Measurements from ENCODE around the gene IGFBP3.

The IGFBP3 gene

DNA sequence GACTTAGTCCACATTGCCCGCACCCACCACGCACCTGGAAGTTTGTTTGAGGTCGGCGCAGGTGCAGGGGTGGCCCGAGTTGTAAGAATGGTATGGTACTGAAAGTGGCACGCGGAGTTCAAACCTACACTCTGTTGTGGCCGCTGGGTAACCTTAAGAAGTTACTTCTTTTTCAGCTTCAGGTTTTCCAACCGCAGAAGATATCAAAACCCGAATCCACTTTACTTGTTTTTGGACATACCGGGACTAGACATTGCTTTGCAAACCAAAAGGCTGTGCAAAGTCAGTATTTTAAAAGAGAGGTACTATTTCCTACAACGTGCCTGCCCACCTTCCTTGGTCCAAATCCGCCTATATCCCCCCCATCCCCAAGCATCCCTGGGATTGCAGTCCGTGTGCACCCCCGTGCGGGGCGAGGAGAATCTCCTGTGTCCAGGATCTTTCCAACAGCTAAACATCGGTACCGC lies 1.0 kb downstream of the IGFBP3 start (continued):
- TF ChIP-seq, protein P1, sequence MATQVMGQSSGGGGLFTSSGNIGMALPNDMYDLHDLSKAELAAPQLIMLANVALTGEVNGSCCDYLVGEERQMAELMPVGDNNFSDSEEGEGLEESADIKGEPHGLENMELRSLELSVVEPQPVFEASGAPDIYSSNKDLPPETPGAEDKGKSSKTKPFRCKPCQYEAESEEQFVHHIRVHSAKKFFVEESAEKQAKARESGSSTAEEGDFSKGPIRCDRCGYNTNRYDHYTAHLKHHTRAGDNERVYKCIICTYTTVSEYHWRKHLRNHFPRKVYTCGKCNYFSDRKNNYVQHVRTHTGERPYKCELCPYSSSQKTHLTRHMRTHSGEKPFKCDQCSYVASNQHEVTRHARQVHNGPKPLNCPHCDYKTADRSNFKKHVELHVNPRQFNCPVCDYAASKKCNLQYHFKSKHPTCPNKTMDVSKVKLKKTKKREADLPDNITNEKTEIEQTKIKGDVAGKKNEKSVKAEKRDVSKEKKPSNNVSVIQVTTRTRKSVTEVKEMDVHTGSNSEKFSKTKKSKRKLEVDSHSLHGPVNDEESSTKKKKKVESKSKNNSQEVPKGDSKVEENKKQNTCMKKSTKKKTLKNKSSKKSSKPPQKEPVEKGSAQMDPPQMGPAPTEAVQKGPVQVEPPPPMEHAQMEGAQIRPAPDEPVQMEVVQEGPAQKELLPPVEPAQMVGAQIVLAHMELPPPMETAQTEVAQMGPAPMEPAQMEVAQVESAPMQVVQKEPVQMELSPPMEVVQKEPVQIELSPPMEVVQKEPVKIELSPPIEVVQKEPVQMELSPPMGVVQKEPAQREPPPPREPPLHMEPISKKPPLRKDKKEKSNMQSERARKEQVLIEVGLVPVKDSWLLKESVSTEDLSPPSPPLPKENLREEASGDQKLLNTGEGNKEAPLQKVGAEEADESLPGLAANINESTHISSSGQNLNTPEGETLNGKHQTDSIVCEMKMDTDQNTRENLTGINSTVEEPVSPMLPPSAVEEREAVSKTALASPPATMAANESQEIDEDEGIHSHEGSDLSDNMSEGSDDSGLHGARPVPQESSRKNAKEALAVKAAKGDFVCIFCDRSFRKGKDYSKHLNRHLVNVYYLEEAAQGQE (tag by site-specific recombination; IDR thresholded peaks at IDR 0.05): no peak
- TF ChIP-seq GLIS2 (tag by site-specific recombination; IDR thresholded peaks at IDR 0.05): no peak
- no peak for TF ChIP-seq GLIS1 (tag by site-specific recombination; IDR thresholded peaks at IDR 0.05)
- TF ChIP-seq ZNF837 (tag by site-specific recombination; IDR thresholded peaks at IDR 0.05): no peak
- TF ChIP-seq, protein P2, sequence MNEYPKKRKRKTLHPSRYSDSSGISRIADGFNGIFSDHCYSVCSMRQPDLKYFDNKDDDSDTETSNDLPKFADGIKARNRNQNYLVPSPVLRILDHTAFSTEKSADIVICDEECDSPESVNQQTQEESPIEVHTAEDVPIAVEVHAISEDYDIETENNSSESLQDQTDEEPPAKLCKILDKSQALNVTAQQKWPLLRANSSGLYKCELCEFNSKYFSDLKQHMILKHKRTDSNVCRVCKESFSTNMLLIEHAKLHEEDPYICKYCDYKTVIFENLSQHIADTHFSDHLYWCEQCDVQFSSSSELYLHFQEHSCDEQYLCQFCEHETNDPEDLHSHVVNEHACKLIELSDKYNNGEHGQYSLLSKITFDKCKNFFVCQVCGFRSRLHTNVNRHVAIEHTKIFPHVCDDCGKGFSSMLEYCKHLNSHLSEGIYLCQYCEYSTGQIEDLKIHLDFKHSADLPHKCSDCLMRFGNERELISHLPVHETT (tag by site-specific recombination; IDR thresholded peaks at IDR 0.05): no peak
- no peak for TF ChIP-seq ZNF416 (tag by site-specific recombination; IDR thresholded peaks at IDR 0.05)
- no peak for TF ChIP-seq KLF10 (tag by site-specific recombination; IDR thresholded peaks at IDR 0.05)
- TF ChIP-seq, protein P3, sequence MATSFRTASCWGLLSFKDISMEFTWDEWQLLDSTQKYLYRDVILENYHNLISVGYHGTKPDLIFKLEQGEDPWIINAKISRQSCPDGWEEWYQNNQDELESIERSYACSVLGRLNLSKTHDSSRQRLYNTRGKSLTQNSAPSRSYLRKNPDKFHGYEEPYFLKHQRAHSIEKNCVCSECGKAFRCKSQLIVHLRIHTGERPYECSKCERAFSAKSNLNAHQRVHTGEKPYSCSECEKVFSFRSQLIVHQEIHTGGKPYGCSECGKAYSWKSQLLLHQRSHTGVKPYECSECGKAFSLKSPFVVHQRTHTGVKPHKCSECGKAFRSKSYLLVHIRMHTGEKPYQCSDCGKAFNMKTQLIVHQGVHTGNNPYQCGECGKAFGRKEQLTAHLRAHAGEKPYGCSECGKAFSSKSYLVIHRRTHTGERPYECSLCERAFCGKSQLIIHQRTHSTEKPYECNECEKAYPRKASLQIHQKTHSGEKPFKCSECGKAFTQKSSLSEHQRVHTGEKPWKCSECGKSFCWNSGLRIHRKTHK (tag by site-specific recombination; IDR thresholded peaks at IDR 0.05): no peak
- TF ChIP-seq YY1 (tag by site-specific recombination; IDR thresholded peaks at IDR 0.05): no peak
- no peak for TF ChIP-seq ZNF510 (tag by site-specific recombination; IDR thresholded peaks at IDR 0.05; ENCODE audit: insufficient replicate concordance)
- TF ChIP-seq ZNF600 (tag by site-specific recombination; IDR thresholded peaks at IDR 0.05): no peak

DNA sequence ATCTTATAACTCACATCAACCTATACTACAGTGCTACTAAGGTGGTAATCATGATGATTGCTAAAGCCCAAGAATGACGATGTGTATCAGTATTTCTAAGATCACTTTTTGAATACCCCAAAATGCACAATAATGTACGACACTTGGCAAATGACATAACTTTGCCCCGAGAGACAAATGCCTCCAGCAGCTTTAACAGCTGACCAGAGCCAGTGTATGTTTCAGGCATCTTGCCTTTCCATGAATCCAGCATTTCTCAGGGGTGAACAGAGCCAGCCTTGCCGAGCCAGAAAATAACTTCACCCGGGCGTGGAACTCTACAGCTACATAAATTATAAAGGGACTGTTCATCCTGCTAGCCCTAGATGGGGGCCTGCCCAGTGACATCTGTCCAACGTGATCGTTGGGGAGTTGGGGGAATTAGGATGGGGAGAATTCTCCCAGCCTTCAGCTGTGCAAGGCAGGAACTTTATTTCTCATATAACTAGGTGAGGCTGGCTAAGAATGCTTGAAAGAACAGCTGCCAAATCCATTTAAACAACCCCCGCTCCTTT lies 1.8 kb downstream of the IGFBP3 start:
- Histone ChIP-seq H3K27ac (ENCODE audit: extremely low read depth, low read depth, low read length) (no peak overlapping the region), H3K9me3 (ENCODE audit: control insufficient read depth, insufficient read depth, low read depth, low read length) (no peaks in the 10 kb centered on the region), H3K4me3 (ENCODE audit: low read depth, low read length) (no peak overlapping the region), H3K36me3 (ENCODE audit: control insufficient read depth in 2 of 2, insufficient read depth in 1 of 2, low read length in 2 of 2) (no peaks in the 10 kb centered on the region), H3K4me1 (ENCODE audit: control insufficient read depth, insufficient read depth, low read length) (peaks cover 3% of the 10 kb centered on the region; the same call in 1 of the 2 replicates)
- POLR2A ChIA-PET: no interaction called here
- CTCF ChIA-PET: interaction anchor here (0.6 to 4.2 kb wide), 9 partner anchors 26 to 1261 kb away, joined by 3 to 21 read pairs (median 4); no protein-coding TSS in a partner anchor
- no peak for TF ChIP-seq HOXD13 (CRISPR knock-in tag; IDR thresholded peaks at IDR 0.05; ENCODE audit: borderline replicate concordance)
- TF ChIP-seq, protein P4, sequence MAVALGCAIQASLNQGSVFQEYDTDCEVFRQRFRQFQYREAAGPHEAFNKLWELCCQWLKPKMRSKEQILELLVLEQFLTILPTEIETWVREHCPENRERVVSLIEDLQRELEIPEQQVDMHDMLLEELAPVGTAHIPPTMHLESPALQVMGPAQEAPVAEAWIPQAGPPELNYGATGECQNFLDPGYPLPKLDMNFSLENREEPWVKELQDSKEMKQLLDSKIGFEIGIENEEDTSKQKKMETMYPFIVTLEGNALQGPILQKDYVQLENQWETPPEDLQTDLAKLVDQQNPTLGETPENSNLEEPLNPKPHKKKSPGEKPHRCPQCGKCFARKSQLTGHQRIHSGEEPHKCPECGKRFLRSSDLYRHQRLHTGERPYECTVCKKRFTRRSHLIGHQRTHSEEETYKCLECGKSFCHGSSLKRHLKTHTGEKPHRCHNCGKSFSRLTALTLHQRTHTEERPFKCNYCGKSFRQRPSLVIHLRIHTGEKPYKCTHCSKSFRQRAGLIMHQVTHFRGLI (tag by site-specific recombination; IDR thresholded peaks at IDR 0.05): no peak
- TF ChIP-seq BCL11B (tag by site-specific recombination; IDR thresholded peaks at IDR 0.05; ENCODE audit: low read depth): no peak
- TF ChIP-seq, protein P2 (tag by site-specific recombination; IDR thresholded peaks at IDR 0.05): no peak
- no peak for TF ChIP-seq ZNF830 (tag by site-specific recombination; IDR thresholded peaks at IDR 0.05; ENCODE audit: low read depth)
- TF ChIP-seq, protein P5, sequence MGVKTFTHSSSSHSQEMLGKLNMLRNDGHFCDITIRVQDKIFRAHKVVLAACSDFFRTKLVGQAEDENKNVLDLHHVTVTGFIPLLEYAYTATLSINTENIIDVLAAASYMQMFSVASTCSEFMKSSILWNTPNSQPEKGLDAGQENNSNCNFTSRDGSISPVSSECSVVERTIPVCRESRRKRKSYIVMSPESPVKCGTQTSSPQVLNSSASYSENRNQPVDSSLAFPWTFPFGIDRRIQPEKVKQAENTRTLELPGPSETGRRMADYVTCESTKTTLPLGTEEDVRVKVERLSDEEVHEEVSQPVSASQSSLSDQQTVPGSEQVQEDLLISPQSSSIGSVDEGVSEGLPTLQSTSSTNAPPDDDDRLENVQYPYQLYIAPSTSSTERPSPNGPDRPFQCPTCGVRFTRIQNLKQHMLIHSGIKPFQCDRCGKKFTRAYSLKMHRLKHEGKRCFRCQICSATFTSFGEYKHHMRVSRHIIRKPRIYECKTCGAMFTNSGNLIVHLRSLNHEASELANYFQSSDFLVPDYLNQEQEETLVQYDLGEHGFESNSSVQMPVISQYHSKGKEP (tag by site-specific recombination; IDR thresholded peaks at IDR 0.05): no peak
- TF ChIP-seq ZNF302 (tag by site-specific recombination; IDR thresholded peaks at IDR 0.05; ENCODE audit: low read depth): no peak
- TF ChIP-seq ZNF354C (tag by site-specific recombination; IDR thresholded peaks at IDR 0.05; ENCODE audit: borderline replicate concordance, low read depth): no peak
- TF ChIP-seq, protein P6, sequence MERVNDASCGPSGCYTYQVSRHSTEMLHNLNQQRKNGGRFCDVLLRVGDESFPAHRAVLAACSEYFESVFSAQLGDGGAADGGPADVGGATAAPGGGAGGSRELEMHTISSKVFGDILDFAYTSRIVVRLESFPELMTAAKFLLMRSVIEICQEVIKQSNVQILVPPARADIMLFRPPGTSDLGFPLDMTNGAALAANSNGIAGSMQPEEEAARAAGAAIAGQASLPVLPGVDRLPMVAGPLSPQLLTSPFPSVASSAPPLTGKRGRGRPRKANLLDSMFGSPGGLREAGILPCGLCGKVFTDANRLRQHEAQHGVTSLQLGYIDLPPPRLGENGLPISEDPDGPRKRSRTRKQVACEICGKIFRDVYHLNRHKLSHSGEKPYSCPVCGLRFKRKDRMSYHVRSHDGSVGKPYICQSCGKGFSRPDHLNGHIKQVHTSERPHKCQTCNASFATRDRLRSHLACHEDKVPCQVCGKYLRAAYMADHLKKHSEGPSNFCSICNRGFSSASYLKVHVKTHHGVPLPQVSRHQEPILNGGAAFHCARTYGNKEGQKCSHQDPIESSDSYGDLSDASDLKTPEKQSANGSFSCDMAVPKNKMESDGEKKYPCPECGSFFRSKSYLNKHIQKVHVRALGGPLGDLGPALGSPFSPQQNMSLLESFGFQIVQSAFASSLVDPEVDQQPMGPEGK (tag by site-specific recombination; IDR thresholded peaks at IDR 0.05): no peak
- TF ChIP-seq ZNF274 (IDR thresholded peaks at IDR 0.05; ENCODE audit: low read length): no peak
- no peak for TF ChIP-seq ZNF274 (tag by site-specific recombination; IDR thresholded peaks at IDR 0.05; ENCODE audit: borderline replicate concordance)
- TF ChIP-seq ZFP3 (tag by site-specific recombination; IDR thresholded peaks at IDR 0.05; ENCODE audit: low read depth): no peak
- TF ChIP-seq ZNF792 (tag by site-specific recombination; IDR thresholded peaks at IDR 0.05): no peak
